ENCODE measurements around the gene ZNF837. TPM values are rescaled to one million over a fixed set of nuclear protein-coding genes. Genes with fewer than 3 reads are reported as not detected.

ZNF837 gene
- total RNA-seq, 1 donor from 2014 or later, result 1.6 TPM

DNA sequence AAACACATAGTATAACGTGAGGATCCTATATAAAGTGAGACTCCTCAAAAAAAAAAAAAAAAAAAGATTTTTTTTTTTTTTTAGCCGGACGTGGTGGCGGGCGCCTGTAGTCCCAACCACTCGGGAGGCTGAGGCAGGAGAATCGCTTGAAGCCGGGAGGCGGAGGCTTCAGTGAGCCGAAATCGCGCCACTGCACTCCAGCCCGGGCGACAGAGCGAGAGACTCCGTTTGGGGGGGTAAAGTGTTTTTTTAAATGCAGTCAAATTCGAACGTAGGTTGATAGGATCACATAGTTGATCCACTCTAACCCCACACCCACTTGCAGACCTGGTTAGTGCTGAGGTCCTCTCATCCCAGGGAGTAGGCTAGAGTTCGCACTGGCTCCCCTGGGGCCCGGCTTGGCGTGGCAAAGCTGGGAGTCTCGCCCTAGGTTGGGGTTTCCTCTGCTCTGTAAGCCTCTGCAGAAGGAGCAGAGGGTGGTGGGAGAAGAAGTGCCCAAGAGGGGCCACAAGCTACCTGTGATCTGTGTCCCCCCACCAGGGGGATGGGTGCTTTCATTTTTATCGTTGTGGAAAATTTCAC lies 21.1 kb upstream of the ZNF837 start:
- H3K4me3 ChIP-seq, result peak overlapping the region; percentile 59
- H3K27me3 ChIP-seq, result peaks cover 7% of the 10 kb centered on the region
- TF ChIP-seq, protein P1, sequence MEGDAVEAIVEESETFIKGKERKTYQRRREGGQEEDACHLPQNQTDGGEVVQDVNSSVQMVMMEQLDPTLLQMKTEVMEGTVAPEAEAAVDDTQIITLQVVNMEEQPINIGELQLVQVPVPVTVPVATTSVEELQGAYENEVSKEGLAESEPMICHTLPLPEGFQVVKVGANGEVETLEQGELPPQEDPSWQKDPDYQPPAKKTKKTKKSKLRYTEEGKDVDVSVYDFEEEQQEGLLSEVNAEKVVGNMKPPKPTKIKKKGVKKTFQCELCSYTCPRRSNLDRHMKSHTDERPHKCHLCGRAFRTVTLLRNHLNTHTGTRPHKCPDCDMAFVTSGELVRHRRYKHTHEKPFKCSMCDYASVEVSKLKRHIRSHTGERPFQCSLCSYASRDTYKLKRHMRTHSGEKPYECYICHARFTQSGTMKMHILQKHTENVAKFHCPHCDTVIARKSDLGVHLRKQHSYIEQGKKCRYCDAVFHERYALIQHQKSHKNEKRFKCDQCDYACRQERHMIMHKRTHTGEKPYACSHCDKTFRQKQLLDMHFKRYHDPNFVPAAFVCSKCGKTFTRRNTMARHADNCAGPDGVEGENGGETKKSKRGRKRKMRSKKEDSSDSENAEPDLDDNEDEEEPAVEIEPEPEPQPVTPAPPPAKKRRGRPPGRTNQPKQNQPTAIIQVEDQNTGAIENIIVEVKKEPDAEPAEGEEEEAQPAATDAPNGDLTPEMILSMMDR (IDR thresholded peaks at IDR 0.05), result no peak
- H3K27ac ChIP-seq, result peak overlapping the region; percentile 81
- no peak for ATAC-seq
- intact Hi-C loops (cut with DNase I), result no loop called here
- H3K36me3 ChIP-seq, result no peaks in the 10 kb centered on the region
- no peaks in the 10 kb centered on the region for H3K9me3 ChIP-seq
- H3K4me1 ChIP-seq, result peaks cover 16% of the 10 kb centered on the region
- no peak for DNase-seq

DNA sequence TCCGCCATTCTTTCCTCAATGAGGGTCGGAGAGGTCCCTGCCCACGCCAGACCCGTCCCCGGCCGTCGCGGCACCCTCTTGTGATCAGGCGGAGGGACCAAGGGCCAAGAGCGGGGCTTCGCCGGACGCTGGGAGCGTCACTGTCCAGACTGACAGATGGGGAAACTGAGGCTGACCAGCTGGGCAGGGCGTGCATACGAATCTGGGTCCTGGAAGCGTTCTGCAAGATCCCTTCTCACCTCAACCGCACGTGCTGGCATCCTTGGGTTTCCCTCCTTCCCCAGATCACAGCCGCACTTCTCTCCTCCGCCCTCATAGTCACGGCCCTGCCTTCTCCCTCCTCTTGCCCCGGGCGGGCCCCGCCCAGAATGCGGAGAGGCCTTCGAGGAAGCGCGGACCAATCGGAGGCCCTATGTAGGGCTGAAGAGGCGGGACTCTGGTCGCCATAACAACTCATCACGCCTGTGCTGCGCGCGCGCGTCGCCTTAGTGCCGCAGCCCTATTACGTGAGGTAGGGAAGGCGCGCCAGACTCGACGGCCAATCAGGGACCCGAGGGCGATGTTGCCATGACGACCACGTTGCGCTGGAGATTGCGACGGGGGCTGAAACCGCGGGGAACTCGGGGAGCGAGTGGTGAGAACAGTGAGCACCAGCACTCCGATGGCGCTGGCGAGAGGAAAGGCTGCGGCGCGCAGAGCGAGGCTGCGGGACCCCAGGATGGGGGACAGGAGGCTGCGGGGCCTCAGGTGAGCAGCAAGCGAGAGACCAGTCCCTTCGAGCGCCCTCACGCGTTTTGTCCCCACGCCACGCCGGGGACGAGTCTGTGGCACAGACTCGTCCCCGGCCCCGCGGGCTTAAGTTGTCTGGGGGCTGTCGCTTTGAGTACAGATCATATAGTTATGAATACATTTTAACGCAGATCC lies 20.3 kb upstream of the ZNF837 start:
- DNase-seq (peak; percentile 100), ATAC-seq (peak; percentile 98)
- peak overlapping the region; percentile 81 for H3K27ac ChIP-seq
- TF ChIP-seq, protein P1 (IDR thresholded peaks at IDR 0.05), result no peak
- intact Hi-C loops (cut with DNase I), result no loop called here
- H3K4me1 ChIP-seq, result peaks cover 15% of the 10 kb centered on the region
- no peaks in the 10 kb centered on the region for H3K36me3 ChIP-seq
- peak overlapping the region; percentile 59 for H3K4me3 ChIP-seq
- peaks cover 11% of the 10 kb centered on the region for H3K27me3 ChIP-seq
- no peaks in the 10 kb centered on the region for H3K9me3 ChIP-seq

DNA sequence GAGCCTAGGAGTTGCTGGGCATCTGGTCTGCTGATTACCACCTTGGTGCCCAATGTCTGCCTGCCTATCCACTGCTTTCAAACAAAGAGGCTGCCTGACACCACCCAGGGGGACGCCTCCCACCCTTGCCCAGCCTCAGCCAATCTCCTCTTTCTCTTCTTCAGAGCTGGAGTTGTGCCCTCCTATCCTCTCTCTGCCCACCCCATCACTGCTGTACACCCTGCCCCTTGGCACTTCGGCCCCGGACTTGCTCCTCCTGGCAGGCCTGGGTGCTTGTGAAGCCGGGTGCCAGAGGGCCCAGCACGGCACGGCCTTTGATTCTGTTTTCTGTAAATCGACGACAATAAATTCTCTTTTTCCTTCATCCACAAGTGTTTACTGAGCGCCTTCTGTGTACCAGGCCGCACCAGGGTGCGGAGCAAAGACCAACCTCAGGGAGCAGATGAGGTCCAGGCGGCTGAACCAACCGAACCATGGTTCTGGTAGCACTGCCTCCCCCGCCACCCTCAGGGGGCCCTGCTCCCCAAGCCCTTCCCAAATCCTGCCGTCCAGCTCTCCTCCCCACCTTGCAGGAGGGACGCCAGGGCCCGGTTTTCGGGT lies 19.6 kb upstream of the ZNF837 start:
- H3K27ac ChIP-seq, result no peak overlapping the region

DNA sequence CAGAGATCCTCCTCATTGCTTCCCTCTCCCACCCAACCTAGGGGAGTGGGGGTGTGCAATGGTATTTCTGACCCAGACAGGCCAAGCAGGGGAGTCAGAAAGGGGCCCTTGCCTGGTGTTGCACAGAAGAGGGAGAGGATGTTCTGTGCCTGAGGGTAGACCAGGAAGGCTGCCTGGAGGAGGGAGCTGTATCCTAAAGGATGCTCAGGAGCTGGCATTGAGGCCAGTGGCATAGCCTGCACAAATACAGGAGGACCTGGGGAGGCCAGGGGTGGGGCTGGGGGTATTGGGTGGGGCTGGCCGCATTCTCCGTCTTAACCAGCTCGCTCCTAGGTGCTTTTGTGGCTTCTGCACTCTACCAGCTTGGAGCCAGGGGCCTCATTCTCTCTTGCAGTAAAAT lies 19.1 kb upstream of the ZNF837 start:
- Histone ChIP-seq H3K27ac (no peak overlapping the region), H3K36me3 (peaks cover 4% of the 10 kb centered on the region), H3K4me1 (peaks cover 19% of the 10 kb centered on the region), H3K4me3 (no peak overlapping the region), H3K9me3 (no peaks in the 10 kb centered on the region), H3K27me3 (peaks cover 11% of the 10 kb centered on the region)
- ATAC-seq, result no peak
- intact Hi-C loops (cut with DNase I), result no loop called here
- TF ChIP-seq, protein P1 (IDR thresholded peaks at IDR 0.05), result no peak
- no peak for DNase-seq

More for the DNA sequence above, 19.6 kb upstream of the ZNF837 start:
- peak overlapping the region; percentile 59 for H3K4me3 ChIP-seq
- DNase-seq (peak; percentile 75), ATAC-seq (no peak)
- intact Hi-C loops (cut with DNase I), result no loop called here
- peaks cover 11% of the 10 kb centered on the region for H3K27me3 ChIP-seq
- no peaks in the 10 kb centered on the region for H3K36me3 ChIP-seq
- peaks cover 19% of the 10 kb centered on the region for H3K4me1 ChIP-seq
- TF ChIP-seq, protein P1 (IDR thresholded peaks at IDR 0.05), result no peak
- H3K9me3 ChIP-seq, result no peaks in the 10 kb centered on the region

DNA sequence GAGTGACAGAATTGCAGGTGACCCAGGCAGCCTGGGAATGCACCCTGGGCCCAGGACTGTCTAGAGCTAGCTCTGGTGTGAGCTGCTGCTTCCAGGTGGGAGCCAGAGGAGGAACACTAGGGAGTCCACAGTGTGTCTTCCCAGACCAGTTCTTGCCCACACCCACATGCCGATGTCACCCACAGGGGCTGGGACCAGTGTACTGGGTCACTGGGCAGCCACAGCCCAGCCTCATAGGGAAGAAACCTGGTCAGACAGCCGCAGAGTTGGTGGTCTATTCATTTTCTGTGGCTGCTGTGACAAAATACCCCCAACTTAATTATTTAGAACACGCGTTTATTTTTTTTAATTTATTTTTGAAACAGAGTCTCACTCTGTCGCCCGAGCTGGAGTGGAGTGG lies 17.7 kb upstream of the ZNF837 start:
- DNase-seq (no peak), ATAC-seq (no peak)
- no peak overlapping the region for H3K4me3 ChIP-seq
- no peak overlapping the region for H3K27ac ChIP-seq
- peaks cover 18% of the 10 kb centered on the region for H3K36me3 ChIP-seq
- TF ChIP-seq, protein P1 (IDR thresholded peaks at IDR 0.05), result no peak
- peaks cover 19% of the 10 kb centered on the region for H3K4me1 ChIP-seq
- intact Hi-C loops (cut with DNase I), result no loop called here
- H3K27me3 ChIP-seq, result peaks cover 11% of the 10 kb centered on the region
- H3K9me3 ChIP-seq, result no peaks in the 10 kb centered on the region

Data from upper lobe of right lung (tissue), 1 donor.